HG02610 (cell line): ENCODE data around the gene HOXD11.
A peak's percentile ranks its signal among the peaks of the same experiment; 100 is the strongest.

Source experiments
- ATAC-seq: cut with Tn5 transposase; IDR thresholded peaks from one replicate; pipeline ENCODE4 v1.9.1; 2021; ENCODE audit warnings: mild to moderate bottlenecking, moderate library complexity; ENCODE audit not compliant: unreplicated experiment

Gene HOXD11

DNA sequence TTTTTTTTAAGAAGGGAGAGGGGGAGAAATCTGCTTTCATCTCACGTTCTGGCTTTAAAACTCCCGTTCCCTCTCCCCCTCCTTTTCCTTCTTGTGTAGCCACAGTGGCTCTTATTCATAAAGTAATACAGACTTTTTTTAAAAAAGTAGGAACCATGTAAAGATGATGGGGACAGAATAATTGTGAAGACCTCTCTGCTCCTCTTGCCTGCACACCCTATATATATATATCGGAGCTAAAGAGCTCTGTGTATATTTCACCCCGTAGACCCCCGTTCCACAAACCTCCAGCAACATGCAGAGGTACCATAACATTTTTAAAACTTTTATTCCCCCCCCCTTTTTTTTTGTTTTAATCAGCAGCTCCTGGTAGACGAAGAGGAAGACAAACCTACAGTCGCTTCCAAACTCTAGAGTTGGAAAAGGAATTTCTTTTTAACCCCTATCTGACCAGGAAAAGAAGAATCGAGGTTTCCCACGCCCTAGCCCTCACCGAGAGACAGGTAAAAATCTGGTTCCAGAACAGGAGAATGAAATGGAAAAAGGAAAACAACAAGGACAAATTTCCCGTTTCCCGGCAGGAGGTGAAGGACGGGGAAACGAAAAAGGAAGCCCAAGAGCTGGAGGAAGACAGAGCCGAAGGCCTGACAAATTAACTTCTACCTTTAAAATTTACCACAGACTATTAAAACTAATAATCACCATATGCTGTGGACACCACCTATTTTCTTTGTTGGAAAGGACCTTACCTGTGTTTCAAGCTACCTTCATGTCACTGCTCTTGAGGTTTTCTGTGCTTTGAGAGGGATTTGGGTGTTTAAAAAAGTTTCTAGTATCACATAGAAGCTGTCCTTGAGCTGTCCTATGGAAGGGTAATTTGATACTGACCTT, 24.1 kb downstream of the HOXD11 start:
- ATAC-seq = no peak

DNA sequence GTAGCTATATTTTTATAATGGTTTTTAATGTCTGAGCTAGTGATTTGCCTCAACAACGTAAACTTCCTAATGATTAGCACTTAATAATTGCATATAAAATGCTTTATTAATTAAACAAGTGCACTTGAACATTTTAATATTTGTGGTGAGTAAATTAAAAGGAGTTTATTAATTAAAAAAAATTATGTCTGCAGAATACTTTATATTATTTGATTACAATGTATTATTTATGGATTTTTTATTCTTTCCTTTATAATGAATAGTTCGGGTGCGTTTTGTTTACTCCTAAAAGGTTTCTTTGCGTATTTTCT, 24.7 kb downstream of the HOXD11 start:
- ATAC-seq = no peak

DNA sequence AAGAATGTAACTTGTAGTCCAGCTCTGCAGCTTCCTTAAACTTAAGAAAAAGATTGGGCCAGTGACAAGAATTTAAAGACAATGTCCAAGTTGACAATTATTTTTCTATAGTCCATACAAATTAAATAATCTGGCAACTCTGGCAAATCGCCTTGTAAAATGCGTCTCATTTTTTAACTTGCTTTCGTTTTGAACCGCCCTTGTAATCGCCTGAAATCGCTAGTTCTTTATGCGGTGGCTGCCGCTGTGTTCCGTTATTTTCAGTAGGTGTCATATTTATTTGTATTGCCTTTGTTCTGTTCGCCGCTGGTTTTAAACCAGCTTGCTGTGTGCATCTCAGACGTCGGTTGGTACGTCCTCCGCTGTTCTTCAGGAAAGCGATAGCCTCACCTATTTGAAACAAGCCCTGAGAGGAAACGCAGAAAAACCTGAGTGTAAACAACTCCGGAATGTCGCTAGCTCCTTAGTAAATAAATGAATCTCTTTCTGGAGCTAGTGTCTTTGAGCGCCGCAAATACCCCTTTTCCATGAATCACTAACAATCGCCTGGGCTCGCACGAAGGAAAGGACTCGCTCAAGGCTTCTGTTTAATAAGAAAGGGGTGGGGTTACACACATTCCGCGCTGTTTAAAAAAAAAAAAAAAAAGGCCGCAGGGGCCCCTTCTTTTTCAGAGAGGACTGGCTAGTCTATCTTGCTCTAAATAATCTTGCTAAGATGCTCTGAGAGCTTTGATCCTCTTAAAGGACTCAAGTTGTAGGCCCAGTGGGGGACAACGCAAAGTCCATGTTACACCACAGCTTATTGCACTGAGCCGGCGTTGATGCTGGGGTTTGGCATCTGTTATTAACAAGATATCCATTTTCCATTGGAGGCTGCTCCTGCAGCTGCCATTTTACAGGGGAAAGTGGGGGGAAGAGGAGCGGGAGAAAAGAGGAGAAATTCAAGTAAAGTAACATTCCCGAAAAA, 25.4 kb downstream of the HOXD11 start:
- ATAC-seq = no peak

DNA sequence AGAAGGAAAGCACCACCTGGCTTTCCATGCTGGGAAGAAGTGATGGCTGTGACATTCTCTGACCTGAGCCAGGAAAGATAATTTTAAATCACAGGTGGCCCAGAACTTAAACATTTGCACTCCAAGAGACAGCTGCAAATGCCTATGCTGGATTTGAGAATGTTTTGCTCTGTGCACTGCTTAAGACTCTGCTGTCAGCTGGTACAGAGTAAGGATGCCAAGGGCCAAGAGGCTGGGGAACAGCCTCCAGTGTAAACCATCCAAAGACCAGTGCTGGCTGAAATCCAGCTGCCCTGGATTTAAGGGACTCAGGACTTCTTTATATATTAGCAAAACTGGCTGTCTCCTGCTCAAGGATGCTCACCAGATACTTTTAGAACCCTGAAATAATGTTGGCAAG, 26.3 kb downstream of the HOXD11 start:
- ATAC-seq = no peak

DNA sequence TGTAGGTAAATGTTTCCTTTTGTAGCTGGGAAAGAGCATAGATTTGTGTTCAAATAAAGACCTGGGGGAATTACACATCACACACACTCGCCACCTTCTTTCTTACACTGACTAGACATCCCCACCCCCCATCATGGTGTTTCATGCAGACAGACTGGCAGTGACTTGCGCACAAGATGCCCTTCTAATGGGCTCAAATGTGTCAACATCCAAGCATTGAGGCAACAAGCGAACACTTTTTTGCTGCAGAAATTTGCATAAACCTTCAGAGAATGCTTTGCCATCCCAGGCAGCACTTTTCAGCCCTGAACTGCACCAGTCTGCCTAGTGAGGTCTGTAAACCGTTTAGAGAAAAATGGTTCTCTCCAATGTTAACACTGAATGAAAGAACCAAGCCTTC, 27.0 kb downstream of the HOXD11 start:
- no peak for ATAC-seq

DNA sequence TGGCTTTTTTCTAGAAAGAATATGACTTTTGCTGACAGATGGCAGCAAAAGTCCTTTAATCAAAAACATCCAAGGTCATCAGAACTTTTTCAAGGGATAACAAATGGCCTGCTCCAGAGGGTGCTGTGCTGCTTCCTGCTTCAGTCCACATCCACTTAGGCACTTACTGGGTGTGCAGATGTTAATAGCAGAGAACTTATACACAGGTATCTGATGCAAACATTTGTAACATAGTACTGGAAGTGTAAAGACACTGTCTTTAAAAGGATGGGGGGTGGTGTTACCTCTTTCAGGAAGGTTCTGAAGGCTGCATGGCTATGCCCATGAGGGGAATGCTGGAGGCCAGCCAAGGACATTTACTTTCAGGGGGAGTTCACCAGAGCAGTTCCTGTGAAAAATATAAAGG, 28.0 kb downstream of the HOXD11 start:
- no peak for ATAC-seq

DNA sequence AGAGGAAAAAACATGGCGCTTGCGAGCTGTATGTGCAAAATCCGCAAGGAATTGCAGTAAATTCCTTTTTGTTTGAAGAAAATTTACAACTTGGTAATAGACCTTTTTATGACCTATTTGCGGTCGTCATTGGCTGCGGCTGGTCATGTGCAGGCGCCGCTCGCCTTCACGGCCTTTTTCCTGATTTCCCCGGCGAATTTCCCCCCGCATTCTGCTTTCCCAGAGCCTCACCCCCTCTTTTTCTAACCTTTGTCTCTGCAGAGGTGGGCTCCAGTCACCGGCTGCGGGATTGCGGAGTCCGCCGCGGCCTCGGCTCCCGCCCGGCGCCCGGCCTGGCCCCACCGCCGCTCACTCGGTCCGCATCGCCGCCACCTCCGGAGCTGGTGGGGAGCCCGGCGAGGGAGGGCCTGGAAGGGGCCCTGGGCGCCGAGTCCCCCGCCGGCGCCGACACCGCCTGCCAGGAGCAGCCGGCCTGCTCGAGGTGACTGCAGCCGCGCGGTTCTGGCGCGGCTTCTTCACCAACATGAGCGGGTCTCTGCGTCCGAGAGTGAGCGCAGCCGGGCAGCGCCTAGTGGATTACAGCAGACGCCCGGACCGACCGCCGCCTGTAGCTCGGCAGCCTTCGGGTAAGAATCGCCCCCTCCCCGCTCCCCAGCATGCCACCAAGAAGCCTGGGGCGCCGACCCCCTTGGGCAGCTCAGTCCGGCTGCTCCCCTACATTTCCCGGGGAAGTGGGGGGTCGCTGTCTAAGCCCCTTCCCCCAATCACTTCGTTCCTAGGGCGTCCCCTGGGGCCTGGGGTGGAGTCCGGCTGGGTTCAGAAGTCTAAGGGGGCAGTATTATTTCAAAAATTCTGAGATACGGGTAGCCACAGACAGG, 29.5 kb downstream of the HOXD11 start:
- ATAC-seq = no peak

DNA sequence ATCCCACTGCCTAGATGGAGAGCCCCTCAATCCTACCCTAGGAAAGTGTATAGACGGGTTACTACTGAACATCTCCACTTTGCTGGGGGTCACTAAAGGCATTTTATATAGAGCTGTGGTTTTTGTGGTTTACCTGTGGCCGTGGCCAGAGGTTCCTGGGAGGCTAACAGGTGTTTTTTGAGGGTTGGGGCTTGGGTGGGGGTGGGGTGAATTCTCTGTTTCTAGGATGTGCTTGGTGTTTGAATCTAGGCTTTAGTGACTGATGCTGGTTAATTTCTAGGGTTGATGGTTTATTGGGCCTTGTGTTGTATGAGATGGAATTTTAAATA, 30.1 kb downstream of the HOXD11 start:
- no peak for ATAC-seq

DNA sequence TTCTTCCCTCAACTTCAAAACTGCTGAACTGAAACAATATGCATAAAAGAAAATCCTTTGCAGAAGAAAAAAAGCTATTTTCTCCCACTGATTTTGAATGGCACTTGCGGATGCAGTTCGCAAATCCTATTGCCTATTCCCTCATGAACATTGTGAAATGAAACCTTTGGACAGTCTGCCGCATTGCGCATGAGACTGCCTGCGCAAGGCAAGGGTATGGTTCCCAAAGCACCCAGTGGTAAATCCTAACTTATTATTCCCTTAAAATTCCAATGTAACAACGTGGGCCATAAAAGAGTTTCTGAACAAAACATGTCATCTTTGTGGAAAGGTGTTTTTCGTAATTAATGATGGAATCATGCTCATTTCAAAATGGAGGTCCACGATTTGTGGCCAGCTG, 30.8 kb downstream of the HOXD11 start:
- ATAC-seq = no peak

DNA sequence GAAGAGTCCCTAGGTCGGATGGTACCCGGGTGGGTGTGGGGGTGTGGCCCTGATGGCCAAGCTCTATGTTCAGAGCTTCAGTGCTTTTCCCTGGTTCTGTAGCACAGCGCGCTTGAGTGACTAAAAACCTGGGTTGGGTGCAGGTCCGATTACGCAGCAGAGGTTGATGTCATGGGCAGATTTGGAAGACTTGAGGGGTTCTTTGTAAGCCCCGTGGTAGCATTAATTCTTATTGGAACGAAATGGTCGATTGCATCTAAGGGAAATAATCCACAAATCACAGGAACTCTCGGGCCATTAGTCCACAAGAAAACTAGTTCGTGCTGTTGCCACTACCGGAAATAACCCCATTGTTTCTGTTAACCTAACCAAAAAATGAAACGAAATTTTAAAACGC, 31.4 kb downstream of the HOXD11 start:
- ATAC-seq = no peak

DNA sequence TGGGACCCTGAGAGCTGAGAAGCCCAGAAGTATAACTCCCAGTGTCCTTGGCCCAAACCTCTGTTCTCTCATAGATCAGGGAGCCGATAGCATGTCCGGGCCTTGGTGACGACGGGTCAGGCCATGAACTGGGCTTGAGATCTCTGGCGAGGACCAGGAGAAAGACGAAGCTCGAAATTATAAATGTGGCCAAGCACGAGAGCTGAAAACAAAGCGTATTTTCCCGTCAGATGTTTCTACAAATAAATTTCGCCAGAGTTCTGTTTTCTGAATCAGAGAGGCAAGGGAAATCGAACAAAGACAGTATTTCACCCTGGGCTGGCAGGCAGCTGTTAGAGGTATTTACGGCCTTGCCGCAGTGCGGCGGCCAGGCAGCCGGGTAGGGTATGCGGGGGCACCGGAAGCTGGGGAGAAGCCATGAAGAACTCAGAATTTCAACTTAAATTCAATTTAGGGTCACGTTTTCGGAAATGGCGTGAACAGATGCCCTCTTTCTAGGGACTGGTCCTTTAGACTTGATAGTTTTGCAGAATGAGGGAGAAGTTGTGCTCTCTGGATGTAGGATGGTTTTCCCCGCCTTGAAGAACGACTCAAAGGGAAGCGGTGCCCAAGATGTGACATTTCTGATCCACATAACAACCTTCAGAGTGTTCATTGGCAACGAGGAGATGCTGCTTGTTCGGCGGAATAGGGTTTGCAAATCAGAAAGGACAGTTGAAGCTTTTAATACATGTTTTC, 32.0 kb downstream of the HOXD11 start:
- no peak for ATAC-seq

DNA sequence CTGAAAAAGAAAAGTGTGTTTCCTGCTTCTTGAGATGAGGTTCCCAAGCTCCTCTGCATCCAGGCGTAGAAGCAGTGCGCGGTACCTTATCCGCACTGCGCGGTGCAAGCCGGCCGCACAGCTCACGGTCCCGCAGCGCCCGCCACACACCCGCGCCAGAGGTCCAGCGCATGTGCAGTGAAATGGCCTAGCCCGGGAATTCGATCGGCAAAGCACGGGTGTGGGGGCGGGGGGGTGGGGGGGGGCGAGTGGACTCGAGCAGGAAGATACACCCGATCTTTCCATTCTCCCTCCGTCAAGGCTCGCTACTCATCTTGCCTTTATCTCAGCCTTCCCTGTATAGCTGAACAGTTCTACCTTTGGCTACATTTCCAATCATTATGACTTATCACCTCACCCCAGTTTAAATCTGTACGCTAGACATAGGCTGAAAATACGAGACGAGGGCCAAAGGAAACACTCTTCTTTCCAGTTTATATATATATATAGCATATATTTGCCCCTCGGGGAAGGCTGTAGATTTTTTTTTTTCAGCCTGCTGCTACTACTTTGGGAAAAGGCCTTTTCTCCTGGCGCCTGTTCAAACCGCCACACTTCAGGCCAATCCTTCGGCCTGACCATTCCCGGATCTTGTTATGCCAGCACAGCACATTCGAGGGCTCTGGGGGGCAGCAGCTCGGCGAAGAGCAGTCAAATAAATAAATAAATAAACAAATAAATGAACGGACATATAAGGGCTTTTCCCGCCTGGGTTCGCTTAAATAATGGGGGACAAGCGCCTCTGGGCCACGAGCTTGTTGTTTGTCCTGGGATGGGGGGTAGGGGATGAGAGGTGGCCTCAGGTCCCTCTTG, 32.8 kb downstream of the HOXD11 start:
- ATAC-seq = no peak

DNA sequence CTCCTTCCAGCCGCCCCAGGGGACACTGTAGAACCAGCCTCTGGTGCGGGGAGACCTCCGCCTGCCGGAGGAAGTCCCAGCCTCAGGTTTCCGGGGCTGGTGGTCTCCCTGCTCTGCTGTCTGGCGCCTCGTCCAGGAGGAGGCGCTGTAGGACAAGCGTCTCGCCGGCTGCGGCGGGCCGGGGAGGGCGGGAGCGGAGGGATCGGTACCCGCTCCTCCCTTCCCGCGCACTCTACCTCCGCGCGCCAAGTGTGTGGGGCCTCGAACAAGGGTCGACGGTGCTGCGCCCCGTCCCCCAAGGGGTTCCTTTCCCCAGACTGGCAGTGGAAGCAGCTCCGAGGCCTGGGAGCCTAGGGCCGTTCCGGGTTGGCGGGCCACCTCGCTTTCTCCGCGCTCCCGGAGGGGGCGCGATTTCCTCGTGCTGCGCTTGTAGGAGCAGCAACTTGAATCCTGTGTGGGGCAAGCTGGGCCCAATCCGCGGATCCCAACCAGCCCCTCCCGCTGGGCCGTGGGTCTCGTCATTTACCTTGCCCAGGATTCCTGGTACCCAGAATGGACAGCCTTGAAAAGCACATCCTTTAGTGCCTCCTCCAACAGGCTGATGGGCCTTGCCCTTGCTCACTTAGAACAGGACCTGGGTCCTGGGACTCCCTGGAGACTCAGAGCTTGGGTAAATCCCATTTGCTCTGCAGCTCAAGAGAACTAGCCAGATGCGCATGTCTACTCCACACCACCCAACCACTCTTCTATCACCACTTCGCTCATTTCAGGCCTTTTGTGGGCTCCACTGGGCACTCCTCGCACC, 33.6 kb downstream of the HOXD11 start:
- peak; percentile 94 for ATAC-seq

DNA sequence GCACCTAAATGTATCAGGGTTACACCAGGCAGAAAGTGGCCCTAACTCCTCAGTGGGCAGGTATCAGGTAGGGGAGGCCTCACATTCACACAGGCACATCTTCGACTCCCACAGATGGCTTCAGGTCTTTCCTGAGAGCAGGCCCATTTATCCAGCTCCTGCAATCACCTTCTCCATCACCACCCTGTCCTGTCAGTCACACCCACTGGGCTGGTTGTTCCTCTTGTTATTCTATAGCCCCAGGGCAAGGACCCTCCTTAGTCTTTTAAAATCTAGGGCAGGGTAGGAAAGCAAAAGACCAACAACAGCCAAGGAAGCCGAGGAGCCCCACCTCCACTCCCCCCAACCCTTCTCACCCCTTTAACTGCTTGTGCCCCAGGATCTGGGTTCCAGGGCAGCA, 35.2 kb downstream of the HOXD11 start:
- no peak for ATAC-seq

DNA sequence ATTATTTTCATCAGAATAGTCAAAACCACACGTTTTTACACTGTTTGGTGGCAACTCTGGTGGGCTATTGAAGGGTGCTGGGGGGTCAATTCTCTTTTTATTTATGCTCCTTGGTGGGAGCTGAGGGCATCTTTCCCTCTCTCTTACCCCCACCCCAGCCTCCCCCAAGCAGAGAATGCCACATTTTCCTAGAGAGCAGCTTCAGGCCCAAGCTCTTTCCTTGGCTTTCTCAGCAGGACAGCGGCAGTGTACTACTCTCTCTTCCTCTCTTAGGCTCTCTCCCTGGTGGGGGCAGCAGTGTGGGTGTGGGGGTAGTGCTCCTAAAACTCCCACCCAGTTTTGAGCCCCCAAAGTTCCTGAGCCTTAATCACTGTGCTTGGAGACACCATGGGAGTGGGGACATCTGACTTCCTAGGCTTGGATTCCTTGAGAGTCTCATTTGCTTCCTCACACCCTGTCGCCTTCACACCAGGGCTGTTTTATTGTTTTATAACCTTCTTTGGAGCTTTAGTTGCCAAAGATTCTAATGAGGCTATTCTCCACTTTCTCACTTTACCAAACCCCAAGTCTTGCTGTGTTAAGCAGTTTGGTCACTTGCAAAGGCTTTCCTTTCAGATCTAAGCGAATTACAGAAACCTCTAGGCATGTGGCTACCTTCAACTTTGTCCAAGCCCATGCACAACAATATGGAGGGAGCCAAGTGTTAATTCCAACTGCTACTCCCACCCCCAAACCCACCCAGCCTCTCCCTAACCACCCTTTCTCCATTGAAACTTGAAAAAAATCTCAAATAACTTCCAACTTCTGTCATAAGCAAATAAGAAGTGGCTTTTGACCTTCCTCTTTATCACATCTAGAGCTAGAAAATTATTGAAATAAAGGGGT, 38.2 kb downstream of the HOXD11 start:
- ATAC-seq = no peak

DNA sequence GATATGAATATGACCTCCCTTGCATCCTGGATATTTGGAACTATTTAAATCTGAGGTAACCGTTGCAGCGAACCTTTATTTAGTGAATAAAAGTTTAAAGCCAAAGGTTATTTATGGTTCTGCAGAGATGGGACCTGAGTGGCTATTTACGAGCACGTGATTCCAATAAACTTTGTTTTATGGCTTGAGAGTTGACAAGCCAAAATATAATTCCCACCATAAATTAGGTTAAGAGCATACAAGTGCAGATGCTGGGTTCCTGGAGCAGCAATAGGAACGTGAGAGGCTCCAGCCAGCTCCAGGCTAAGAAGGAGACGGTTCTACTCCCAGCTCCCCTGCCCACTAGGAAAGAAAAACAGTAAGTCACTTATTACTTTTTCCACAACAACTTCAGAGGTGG, 39.0 kb downstream of the HOXD11 start:
- ATAC-seq = no peak

DNA sequence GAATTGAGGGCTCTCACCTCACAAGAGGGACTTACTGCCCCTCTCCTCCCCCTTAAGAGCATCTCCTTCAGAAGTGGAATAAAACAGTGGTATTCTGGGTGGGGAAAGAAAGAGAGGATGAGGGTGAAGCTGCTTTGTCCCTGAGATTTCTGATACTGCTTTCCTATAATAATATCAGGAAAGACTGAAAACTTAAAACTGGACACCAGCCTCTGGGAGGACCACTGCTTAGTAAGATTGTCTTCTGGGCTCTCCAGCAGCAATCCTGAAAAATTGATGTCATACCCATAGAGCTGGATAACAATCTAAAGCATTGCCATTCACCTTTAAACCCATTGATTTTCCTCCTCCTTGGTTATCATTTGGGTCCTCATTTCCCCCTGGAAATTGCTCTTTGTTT, 39.6 kb downstream of the HOXD11 start:
- no peak for ATAC-seq
